HepG2 (cell line): ENCODE results near the gene CIAO2A. TPM values are rescaled to one million over a fixed set of nuclear protein-coding genes. Genes with fewer than 3 reads are reported as not detected.

Source experiments
- CBX5 ChIP-seq: sonication (generic); formaldehyde crosslinking; IDR thresholded peaks from 2 replicates; pipeline ENCODE4 v1.4.0; 2020; ENCODE audit warnings: missing genetic modification reagents, borderline replicate concordance
- CREM ChIP-seq, 2 experiments: sonication (generic) in 1 of 2; formaldehyde crosslinking in 1 of 2; IDR thresholded peaks; 2 replicates each; pipeline versions ENCODE4 v1.4.0 to v1.6.1; 2016 to 2020; ENCODE audit warnings: antibody characterized with exemption in 1 of 2, mild to moderate bottlenecking in 1 of 2, missing genetic modification reagents in 1 of 2
- PPARG ChIP-seq: conservative IDR thresholded peaks from 2 replicates; pipeline ENCODE4 v1.6.1; 2016; ENCODE audit warnings: missing biosample characterization, missing genetic modification reagents
- PRDM10 ChIP-seq: sonication (generic); formaldehyde crosslinking; IDR thresholded peaks from 2 replicates; pipeline ENCODE4 v1.4.0; 2020; ENCODE audit warnings: low read depth, missing genetic modification reagents
- SKIL ChIP-seq: sonication (generic); formaldehyde crosslinking; IDR thresholded peaks from 2 replicates; pipeline ENCODE4 v1.8.0; 2022; ENCODE audit warnings: missing genetic modification reagents, mild to moderate bottlenecking, moderate library complexity, borderline replicate concordance
- USF2 ChIP-seq, 2 experiments: sonication (generic) in 1 of 2; formaldehyde crosslinking in 1 of 2; IDR thresholded peaks; 2 replicates each; pipeline versions ENCODE4 v1.5.1 to v1.6.1; 2011 to 2020; ENCODE audit warnings: borderline replicate concordance in 1 of 2, low read depth in 1 of 2, low read length in 1 of 2, mild to moderate bottlenecking in 1 of 2, missing genetic modification reagents in 1 of 2, moderate library complexity in 1 of 2
- ZHX2 ChIP-seq, 2 experiments: sonication (generic) in 1 of 2; formaldehyde crosslinking in 1 of 2; IDR thresholded peaks; 2 replicates each; pipeline versions ENCODE4 v1.6.1 to v1.9.0; 2014 to 2022; ENCODE audit warnings: antibody characterized with exemption in 1 of 2, borderline replicate concordance in 1 of 2, inconsistent platforms in 1 of 2, low read depth in 1 of 2, missing genetic modification reagents in 1 of 2
- ZMYM3 ChIP-seq: sonication (generic); formaldehyde crosslinking; IDR thresholded peaks from 2 replicates; pipeline ENCODE4 v1.5.1; 2020; ENCODE audit warnings: mild to moderate bottlenecking, missing genetic modification reagents
- ZNF615 ChIP-seq: sonication (generic); formaldehyde crosslinking; IDR thresholded peaks from 2 replicates; pipeline ENCODE4 v1.5.0; 2020; ENCODE audit warnings: mild to moderate bottlenecking, missing genetic modification reagents, borderline replicate concordance
- ZNF768 ChIP-seq: sonication (generic); formaldehyde crosslinking; IDR thresholded peaks from 2 replicates; pipeline ENCODE4 v1.4.0; 2020; ENCODE audit warnings: missing genetic modification reagents
- ZNF792 ChIP-seq: IDR thresholded peaks from 2 replicates; pipeline ENCODE4 v1.6.1; 2016
- polyA plus RNA-seq, 8 experiments: library from polyadenylated mRNA; depleted of rRNA in 3 of 8; stranded (reverse) in 7 of 8; unstranded in 1 of 8; fragments of >200 nt; fragmentation: Illumina TruSeq in 4 of 8; extraction: Trizol in 4 of 8; gene quantifications; 2 replicates each; pipeline versions ENCODE4 v1.2.1 to v1.2.3, GENCODE V29; 2011 to 2016; ENCODE audit warnings: low read depth in 4 of 8, missing spikeins in 1 of 8, mixed read lengths in 1 of 8; ENCODE audit not compliant: insufficient read depth in 1 of 8
- total RNA-seq, 5 experiments: library from RNA; depleted of rRNA; stranded (reverse); fragments of >200 nt; fragmentation: Illumina TruSeq; extraction: Trizol; gene quantifications; 2 replicates each; pipeline ENCODE4 v1.2.3, GENCODE V29; 2016; ENCODE audit warnings: low read depth in 1 of 5

The CIAO2A gene
- total and polyA plus RNA-seq, 2 of the 13 experiments (the other 11 are each of a cell fraction or from before 2014, with no cell fraction given): 83.0 to 100 TPM

GRCh38 chr15:64095795-64096667 is 2.4 kb upstream of the CIAO2A start, which contains the start of gene SNX1 (continued):
- peak; percentile 76; the same call in 1 of the 2 replicates for TF ChIP-seq PRDM10
- peak; percentile 90 for TF ChIP-seq ZHX2 (IDR thresholded peaks at IDR 0.05; ENCODE audit: low read depth)
- TF ChIP-seq ZHX2 (CRISPR knock-in tag; IDR thresholded peaks at IDR 0.05; ENCODE audit: borderline replicate concordance): no peak
- peak; percentile 74 for TF ChIP-seq CREM (IDR thresholded peaks at IDR 0.05)
- TF ChIP-seq CREM (CRISPR knock-in tag; IDR thresholded peaks at IDR 0.05): no peak
- TF ChIP-seq CBX5 (CRISPR knock-in tag): peak; percentile 70; the same call in 1 of the 2 replicates
- TF ChIP-seq PPARG (CRISPR knock-in tag): 0 out of 2 replicates have a peak, but pooled peaks have one; percentile 25
- TF ChIP-seq ZNF615 (CRISPR knock-in tag): no peak; the same call in 1 of the 2 replicates
- TF ChIP-seq ZNF792: peak; percentile 77; the same call in 1 of the 2 replicates
- TF ChIP-seq ZMYM3 (CRISPR knock-in tag): 0 out of 2 replicates have a peak, but pooled peaks have one; percentile 23
- no peak for TF ChIP-seq USF2 (IDR thresholded peaks at IDR 0.05; ENCODE audit: low read depth, low read length)
- TF ChIP-seq USF2 (CRISPR knock-in tag; IDR thresholded peaks at IDR 0.05; ENCODE audit: borderline replicate concordance): no peak
- TF ChIP-seq ZNF768 (CRISPR knock-in tag): peak; percentile 71
- no peak for TF ChIP-seq SKIL (CRISPR knock-in tag)
